B cell (primary cell): ENCODE measurements around the gene CCDC8. TPM values are rescaled to one million over a fixed set of nuclear protein-coding genes. Genes with fewer than 3 reads are reported as not detected.

ENCODE experiments used
- ATAC-seq: fragments of 200-7000 bp; cut with Tn5 transposase; one replicate; pipeline ENCODE4 v1.10.0; 2021; ENCODE audit warnings: low read depth, mild to moderate bottlenecking, moderate number of reproducible peaks, moderate library complexity
- CTCF ChIA-PET: fragments of 350-600 bp; sonication (Branson Sonifier 250); formaldehyde crosslinking; loops from one replicate; lab custom pipeline; 2021; ENCODE audit warnings: antibody characterized with exemption, inconsistent platforms; lab: Charles Lee
- POLR2A ChIA-PET: fragments of 350-600 bp; sonication (Branson Sonifier 250); formaldehyde crosslinking; loops from one replicate; lab custom pipeline; 2021; ENCODE audit warnings: antibody characterized with exemption; lab: Charles Lee
- DNase-seq: peaks from one replicate; pipeline ENCODE4 v3.0.0; 2013
- H2AFZ ChIP-seq: 2 replicates; pipeline ENCODE4 v1.6.1; 2012; ENCODE audit warnings: mild to moderate bottlenecking, low read depth, low read length; ENCODE audit not compliant: insufficient read depth, poor library complexity, severe bottlenecking
- H3K27ac ChIP-seq, 2 donors: 1 replicate in 1 of 2; 2 replicates in 1 of 2; pipeline ENCODE4 v1.5.1; 2012 to 2013; ENCODE audit warnings: low read length in 2 of 2, mild to moderate bottlenecking in 2 of 2, moderate library complexity in 1 of 2
- H3K27me3 ChIP-seq, 4 experiments: fragments of 200-600 bp in 1 of 4; sonication (generic) in 1 of 4; replicated peaks in 1 of 4; 1 replicate in 2 of 4; 2 replicates in 2 of 4; pipeline versions ENCODE4 v1.6.1 to v1.7.0; 2013 to 2016; ENCODE audit warnings: low read length in 3 of 4, mild to moderate bottlenecking in 2 of 4, mixed read lengths in 1 of 4, moderate library complexity in 1 of 4; ENCODE audit not compliant: insufficient read depth in 4 of 4, control insufficient read depth in 3 of 4; ENCODE audit errors: control extremely low read depth in 1 of 4
- H3K36me3 ChIP-seq, 2 experiments: replicated peaks in 1 of 2; 1 replicate in 1 of 2; 2 replicates in 1 of 2; pipeline versions ENCODE4 v1.6.1 to v1.7.1; 2013; ENCODE audit warnings: low read length in 1 of 2; ENCODE audit not compliant: insufficient read depth in 2 of 2, control insufficient read depth in 1 of 2; ENCODE audit errors: control extremely low read depth in 1 of 2, extremely low read depth in 1 of 2
- H3K4me1 ChIP-seq, 2 donors: fragments of 200-600 bp in 1 of 2; sonication (generic) in 1 of 2; 1 replicate in 1 of 2; 2 replicates in 1 of 2; pipeline versions ENCODE4 v1.5.1 to v1.6.1; 2013 to 2017; ENCODE audit warnings: low read length in 2 of 2; ENCODE audit not compliant: control insufficient read depth in 2 of 2, insufficient read depth in 2 of 2
- H3K4me2 ChIP-seq: replicated peaks from 2 replicates; pipeline ENCODE3; 2012; ENCODE audit warnings: mild to moderate bottlenecking, low read depth, low read length; ENCODE audit not compliant: poor library complexity, severe bottlenecking
- H3K4me3 ChIP-seq, 5 experiments: fragments of 200-600 bp in 1 of 5; sonication (generic) in 1 of 5; 1 replicate in 3 of 5; 2 replicates in 2 of 5; pipeline versions ENCODE4 v1.5.1 to v1.7.0; 2011 to 2016; ENCODE audit warnings: low read length in 4 of 5, mild to moderate bottlenecking in 4 of 5, low read depth in 2 of 5, control low read depth in 1 of 5, moderate library complexity in 1 of 5; ENCODE audit not compliant: insufficient read depth in 1 of 5; ENCODE audit errors: control extremely low read depth in 1 of 5, extremely low read depth in 1 of 5
- H3K79me2 ChIP-seq: fragments of 200-600 bp; sonication (generic); one replicate; pipeline ENCODE4 v1.6.0; 2016; ENCODE audit warnings: low read length; ENCODE audit not compliant: control insufficient read depth, insufficient read depth
- H3K9ac ChIP-seq: fragments of 200-600 bp; sonication (generic); 2 replicates; pipeline ENCODE4 v1.6.1; 2017; ENCODE audit warnings: mild to moderate bottlenecking, low read length, moderate library complexity
- H3K9me3 ChIP-seq, 3 donors: one replicate each; pipeline versions ENCODE4 v1.6.1 to v1.7.1; 2013; ENCODE audit warnings: low read length in 2 of 3; ENCODE audit not compliant: control insufficient read depth in 2 of 3, insufficient read depth in 1 of 3; ENCODE audit errors: control extremely low read depth in 1 of 3
- H4K20me1 ChIP-seq: 2 replicates; pipeline ENCODE4 v1.6.0; 2012; ENCODE audit warnings: mild to moderate bottlenecking, low read length; ENCODE audit not compliant: insufficient read depth, control insufficient read depth, poor library complexity, severe bottlenecking
- H3K27ac Mint-ChIP-seq: one replicate; pipeline ENCODE4 v1.8.0; 2021; ENCODE audit warnings: mixed read lengths
- H3K27me3 Mint-ChIP-seq: one replicate; pipeline ENCODE4 v1.8.0; 2021; ENCODE audit warnings: mixed read lengths
- H3K4me1 Mint-ChIP-seq: one replicate; pipeline ENCODE4 v1.8.0; 2021; ENCODE audit warnings: mixed read lengths
- H3K4me3 Mint-ChIP-seq: one replicate; pipeline ENCODE4 v1.8.0; 2021; ENCODE audit warnings: mixed read lengths
- H3K9me3 Mint-ChIP-seq: one replicate; pipeline ENCODE4 v1.8.0; 2022; ENCODE audit warnings: mixed read lengths; ENCODE audit not compliant: insufficient read depth
- EZH2 ChIP-seq: IDR thresholded peaks from 2 replicates; pipeline ENCODE4 v1.6.1; 2012; ENCODE audit warnings: borderline replicate concordance, low read depth, mild to moderate bottlenecking, moderate library complexity, low read length; ENCODE audit not compliant: insufficient read depth, poor library complexity, severe bottlenecking
- WGBS: methylation state at CpG from one replicate; pipeline ENCODE4 v1.1.5; 2013; ENCODE audit warnings: missing lambda C conversion rate; ENCODE audit not compliant: insufficient coverage; 5-methylcytosine and 5-hydroxymethylcytosine counted together
- intact Hi-C: fragments of 100-400 bp; cut with micrococcal nuclease; formaldehyde crosslinking; loops from one replicate; pipeline ENCODE4 v1.10.0; 2022
- polyA plus RNA-seq: library from polyadenylated mRNA; depleted of rRNA; stranded (reverse); fragments of >200 nt; gene quantifications from 2 replicates; pipeline ENCODE4 v1.2.3, GENCODE V29; 2012
- total RNA-seq, 2 donors: library from RNA; stranded (reverse); fragments of 120-200 nt in 1 of 2; gene quantifications; 1 replicate in 1 of 2; 2 replicates in 1 of 2; pipeline versions ENCODE4 v1.2.3 to v1.2.4, GENCODE V29; 2013 to 2022
- TF ChIP-seq, protein P1 (sequence below): fragments of 200-600 bp; IDR thresholded peaks from one replicate; pipeline ENCODE4 v1.8.0; 2022; ENCODE audit warnings: antibody characterized with exemption, mild to moderate bottlenecking

Gene CCDC8
- total and polyA plus RNA-seq, 2 donors (not counting 1 experiment from before 2014, with no cell fraction given): not detected

DNA sequence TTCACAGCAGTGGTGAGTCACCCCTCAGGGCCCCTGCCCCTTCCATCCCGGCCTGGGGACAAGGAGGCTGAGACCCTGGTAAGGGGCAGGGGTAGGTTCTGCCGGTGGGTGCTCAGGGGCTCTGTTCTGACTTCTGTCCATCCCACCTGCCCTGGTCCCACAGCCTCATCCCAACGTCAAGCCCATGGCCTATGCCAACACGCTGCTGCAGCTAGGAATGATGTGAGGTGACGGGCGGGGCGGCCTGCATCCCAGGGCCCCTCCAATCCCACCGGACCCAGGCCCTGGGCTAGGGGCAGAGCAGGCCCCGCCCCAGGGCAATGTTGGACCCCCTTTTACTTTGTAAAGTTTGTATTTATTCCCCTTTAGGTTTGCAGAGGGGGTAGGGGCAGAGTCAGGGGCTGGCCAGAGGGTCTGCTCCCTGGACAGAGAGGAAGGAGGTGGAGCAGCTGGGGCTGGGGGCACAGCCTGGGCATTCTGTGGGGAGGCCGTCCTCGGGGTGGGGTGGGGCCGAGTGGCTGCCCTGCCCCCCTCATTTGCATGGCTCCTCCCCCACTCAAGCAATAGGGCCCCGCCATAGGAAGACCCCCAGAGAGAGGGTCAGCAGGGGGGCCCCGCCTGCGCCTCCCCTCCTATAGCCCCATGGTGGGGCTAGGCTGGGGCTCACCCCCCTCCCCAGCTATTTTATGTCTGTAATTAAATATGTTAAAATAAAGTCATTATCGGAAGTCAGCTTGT, 23.1 kb downstream of the CCDC8 start:
- peaks cover 0 to 46% of the 10 kb centered on the region in 2 experiments for H3K36me3 ChIP-seq
- H3K4me2 ChIP-seq: no peak overlapping the region
- 97% methylated on average over 7 of the region's 16 CpGs for WGBS
- H3K4me1 ChIP-seq: peaks cover 0 to 3% of the 10 kb centered on the region in 2 donors
- H3K9ac ChIP-seq: no peak overlapping the region
- no peak for DNase-seq
- no peak overlapping the region for H3K4me3 ChIP-seq
- CTCF ChIA-PET: no interaction called here
- no peaks in the 10 kb centered on the region for H3K27me3 ChIP-seq
- no peaks in the 10 kb centered on the region for H4K20me1 ChIP-seq
- no peak overlapping the region for H2AFZ ChIP-seq
- Mint-ChIP-seq H3K27ac (no peak overlapping the region), H3K27me3 (no peaks in the 10 kb centered on the region), H3K4me1 (peaks cover 4% of the 10 kb centered on the region), H3K9me3 (no peaks in the 10 kb centered on the region), H3K4me3 (no peak overlapping the region)
- intact Hi-C loops: no loop called here
- H3K27ac ChIP-seq: no peak overlapping the region
- no peaks in the 10 kb centered on the region for H3K79me2 ChIP-seq
- no peak for TF ChIP-seq EZH2
- TF ChIP-seq, protein P1, sequence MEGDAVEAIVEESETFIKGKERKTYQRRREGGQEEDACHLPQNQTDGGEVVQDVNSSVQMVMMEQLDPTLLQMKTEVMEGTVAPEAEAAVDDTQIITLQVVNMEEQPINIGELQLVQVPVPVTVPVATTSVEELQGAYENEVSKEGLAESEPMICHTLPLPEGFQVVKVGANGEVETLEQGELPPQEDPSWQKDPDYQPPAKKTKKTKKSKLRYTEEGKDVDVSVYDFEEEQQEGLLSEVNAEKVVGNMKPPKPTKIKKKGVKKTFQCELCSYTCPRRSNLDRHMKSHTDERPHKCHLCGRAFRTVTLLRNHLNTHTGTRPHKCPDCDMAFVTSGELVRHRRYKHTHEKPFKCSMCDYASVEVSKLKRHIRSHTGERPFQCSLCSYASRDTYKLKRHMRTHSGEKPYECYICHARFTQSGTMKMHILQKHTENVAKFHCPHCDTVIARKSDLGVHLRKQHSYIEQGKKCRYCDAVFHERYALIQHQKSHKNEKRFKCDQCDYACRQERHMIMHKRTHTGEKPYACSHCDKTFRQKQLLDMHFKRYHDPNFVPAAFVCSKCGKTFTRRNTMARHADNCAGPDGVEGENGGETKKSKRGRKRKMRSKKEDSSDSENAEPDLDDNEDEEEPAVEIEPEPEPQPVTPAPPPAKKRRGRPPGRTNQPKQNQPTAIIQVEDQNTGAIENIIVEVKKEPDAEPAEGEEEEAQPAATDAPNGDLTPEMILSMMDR: no peak
- POLR2A ChIA-PET: no interaction called here
- H3K9me3 ChIP-seq: no peaks in the 10 kb centered on the region
- no peak for ATAC-seq

DNA sequence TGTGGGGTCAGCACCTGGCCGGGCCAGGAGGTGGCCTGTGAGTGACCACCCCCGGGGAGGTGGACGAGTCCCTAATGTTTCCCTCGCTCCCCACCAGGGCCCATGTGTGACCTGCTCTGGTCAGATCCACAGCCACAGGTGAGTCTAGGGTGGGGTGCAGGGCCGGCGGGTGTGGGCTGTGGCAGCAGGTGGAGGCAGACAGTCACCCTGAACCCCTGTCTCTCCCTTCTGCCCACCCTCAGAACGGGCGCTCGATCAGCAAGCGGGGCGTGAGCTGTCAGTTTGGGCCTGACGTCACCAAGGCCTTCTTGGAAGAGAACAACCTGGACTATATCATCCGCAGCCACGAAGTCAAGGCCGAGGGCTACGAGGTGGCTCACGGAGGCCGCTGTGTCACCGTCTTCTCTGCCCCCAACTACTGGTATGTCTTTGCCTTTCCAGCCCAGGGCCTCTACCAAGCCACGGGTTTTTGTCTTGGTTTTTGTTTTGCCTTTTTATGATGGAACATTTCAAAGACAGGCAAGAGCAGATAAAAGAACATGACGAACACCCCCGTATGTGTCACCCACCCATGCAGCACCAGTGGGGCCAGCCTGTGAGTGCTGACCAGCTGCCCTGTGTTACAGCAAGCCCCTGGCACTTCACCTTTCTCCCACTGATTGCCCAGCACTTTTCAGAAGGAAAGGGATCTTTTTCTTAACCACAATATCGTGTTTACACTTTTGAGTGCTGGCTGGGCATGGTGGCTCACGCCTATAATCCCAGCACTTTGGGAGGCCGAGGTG, 24.9 kb downstream of the CCDC8 start:
- 97% methylated on average over 21 of the region's 25 CpGs for WGBS
- ChIA-PET CTCF (no interaction called here), POLR2A (no interaction called here)
- Histone ChIP-seq H4K20me1 (no peaks in the 10 kb centered on the region), H3K36me3 (peaks cover 0 to 61% of the 10 kb centered on the region in 2 experiments), H3K4me3 (no peak overlapping the region), H3K27ac (no peak overlapping the region), H3K9me3 (no peaks in the 10 kb centered on the region), H3K4me1 (no peaks in the 10 kb centered on the region), H2AFZ (no peak overlapping the region), H3K4me2 (no peak overlapping the region), H3K9ac (no peak overlapping the region), H3K79me2 (no peaks in the 10 kb centered on the region), H3K27me3 (no peaks in the 10 kb centered on the region)
- Mint-ChIP-seq H3K4me1 (no peaks in the 10 kb centered on the region), H3K9me3 (no peaks in the 10 kb centered on the region), H3K27ac (no peak overlapping the region), H3K4me3 (no peak overlapping the region), H3K27me3 (no peaks in the 10 kb centered on the region)
- ATAC-seq (no peak), DNase-seq (no peak)
- TF ChIP-seq, protein P1: no peak
- no peak for TF ChIP-seq EZH2
- intact Hi-C loops: no loop called here
